Measurements from ENCODE around the gene CA10.

Gene CA10

DNA sequence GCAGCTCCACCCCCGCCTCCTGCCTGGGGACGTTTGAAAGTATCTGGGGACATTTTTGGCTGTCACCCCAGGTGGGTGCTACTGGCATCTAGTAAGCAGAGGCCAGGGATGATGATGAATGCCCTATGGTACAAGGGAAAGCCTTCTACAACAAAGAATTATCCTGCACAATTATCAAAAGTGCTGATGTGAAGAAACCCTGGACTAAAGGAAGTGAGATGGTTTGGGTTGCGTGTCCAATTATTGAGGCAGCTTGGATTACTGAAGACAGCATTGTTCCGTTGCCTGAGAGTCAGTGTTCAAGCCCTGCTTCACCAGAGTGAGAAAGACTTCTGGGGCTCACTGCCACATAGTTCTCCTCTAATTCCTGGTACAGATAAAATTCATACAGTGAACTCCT is 343.4 kb downstream of the CA10 start:
- DNase-seq (ENCODE audit: low spot score), result no peak

DNA sequence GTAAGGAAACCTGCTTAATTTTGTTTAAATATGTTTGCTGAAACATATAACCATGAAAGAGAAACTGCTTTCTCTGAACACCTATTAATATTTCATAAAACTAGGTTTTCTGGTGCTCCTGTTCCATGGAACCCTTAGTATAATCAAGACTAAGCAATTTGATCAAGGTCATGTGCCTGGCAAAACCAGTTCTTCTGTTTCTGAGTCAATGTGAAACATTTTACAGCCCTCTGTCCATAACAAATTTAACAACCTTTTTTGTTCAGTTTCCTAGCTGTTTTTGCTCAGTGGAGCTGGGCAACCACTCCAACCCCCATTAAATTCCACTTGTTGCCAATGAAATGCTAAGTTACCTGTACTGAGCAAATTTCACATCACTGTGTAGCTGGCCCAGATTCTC is 344.0 kb downstream of the CA10 start:
- no peak for DNase-seq (ENCODE audit: low spot score)

DNA sequence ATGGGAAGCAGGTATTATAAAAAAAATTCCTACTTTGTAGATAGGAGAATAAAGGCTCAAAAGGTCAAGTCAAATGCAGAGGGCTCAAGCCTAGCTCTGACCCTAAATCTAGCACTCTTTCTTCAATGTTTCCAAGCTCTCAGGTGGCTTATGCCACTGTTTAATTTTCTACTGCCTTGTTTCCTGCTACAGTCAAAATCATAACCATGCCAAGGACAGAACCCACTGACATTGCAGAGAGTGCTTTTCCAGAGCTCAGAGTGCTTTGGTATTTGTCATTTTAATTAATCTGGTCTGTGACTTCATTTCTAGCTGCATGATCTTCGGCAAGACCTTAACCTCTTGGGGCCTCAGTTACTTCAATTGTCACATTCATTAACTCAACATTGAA is 344.7 kb downstream of the CA10 start:
- DNase-seq (ENCODE audit: low spot score), result no peak

DNA sequence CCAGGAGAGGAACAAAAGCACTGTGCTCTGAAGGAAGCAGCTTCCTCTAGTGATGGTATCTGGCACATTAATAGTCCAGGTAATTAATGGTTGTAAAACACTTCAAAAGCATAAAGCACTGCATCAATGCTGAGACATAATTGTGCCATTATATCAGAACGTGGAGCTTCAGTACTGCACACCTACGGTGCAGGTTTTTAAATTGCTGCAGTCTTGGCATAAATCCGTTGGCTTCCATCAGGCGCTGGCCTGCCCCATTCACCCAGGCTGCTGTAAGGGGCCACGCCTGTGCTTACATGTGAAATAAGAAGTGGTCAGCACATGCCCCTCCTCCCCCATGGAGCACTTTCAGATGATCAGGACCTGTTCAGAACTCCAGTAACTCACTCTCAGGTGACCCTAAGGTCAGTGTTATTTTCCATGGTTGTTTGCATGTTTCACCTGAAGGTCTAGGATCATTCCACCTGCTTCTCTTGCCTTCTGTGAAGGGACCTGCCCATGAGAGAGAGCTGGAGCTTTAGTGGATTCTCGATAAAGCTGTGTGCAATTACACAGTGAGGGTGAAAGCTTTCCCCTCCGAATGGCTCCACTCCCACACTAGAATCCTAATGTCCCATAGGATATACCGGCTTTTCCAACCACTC is 345.3 kb downstream of the CA10 start:
- no peak for DNase-seq (ENCODE audit: low spot score)

- no peak for DNase-seq (ENCODE audit: low spot score)
Measured at GRCh38 chr17:51807460-51807859, 351.1 kb downstream of the CA10 start.

- DNase-seq (ENCODE audit: low spot score), result no peak
Measured at GRCh38 chr17:51805765-51806164, 352.7 kb downstream of the CA10 start.

GRCh38 chr17:51805185-51805584 is 353.3 kb downstream of the CA10 start:
- no peak for DNase-seq (ENCODE audit: low spot score)

DNA sequence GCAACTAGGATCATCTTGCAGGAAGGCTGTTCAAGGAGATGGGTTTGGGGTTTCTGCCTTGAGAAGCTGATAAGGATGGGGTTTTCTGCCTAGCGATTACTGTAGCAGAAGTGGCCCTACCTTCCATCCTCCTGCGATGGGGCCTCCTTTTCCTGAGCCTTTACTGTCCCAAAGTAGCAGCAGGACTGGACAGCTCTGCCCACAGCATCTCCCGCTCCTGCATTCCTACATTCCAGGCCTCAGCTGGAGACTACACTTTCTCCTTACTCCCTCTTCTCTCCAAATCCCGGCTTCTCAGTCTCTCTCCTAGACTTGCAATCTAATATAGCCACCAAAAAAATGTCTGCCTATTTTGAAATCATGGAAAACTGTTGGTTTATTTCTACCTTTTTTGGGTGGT is 355.4 kb downstream of the CA10 start:
- no peak for DNase-seq (ENCODE audit: low spot score)

GRCh38 chr17:51802544-51802943 is 356.0 kb downstream of the CA10 start:
- DNase-seq (ENCODE audit: low spot score), result no peak

DNA sequence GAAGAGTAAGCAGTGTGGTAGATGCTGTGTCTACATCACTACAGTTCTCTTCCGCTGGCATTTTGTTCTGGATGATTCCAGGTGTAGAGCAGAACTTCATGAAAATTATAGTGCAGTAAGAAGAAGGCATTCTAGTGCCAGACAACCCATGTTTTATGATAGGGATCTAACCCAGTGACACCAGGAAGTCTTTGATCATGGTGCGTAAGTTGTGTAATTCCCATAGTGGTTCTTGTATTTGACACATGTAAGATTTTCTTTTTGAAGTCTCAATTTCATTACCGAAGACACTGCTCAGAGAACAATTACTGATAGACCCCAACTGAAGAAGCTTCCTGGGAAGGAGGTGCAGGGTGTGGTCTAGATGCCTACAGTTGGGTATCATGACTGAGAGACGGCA is 356.9 kb downstream of the CA10 start:
- DNase-seq (ENCODE audit: low spot score), result no peak

DNA sequence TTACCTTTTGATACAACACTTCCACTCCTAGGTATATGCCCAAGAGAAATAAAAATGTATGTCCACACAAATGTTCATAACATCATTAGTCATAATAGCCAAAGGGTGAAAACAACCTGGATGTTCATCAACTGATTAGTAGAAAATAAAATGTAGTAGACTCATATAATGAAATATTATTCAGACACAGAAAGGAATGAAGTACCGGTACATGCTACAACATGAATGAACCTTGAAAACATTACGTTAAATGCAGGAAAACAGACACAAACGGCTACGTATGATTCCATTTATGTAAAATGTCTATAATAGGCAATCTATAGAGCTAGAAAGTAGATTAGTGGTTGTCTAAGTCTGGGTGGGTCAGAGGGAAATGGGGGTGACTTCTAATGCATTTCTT is 358.5 kb downstream of the CA10 start:
- DNase-seq (ENCODE audit: low spot score), result no peak

GRCh38 chr17:51799240-51799639 is 359.3 kb downstream of the CA10 start:
- DNase-seq (ENCODE audit: low spot score), result no peak

GRCh38 chr17:51797150-51797549 is 361.4 kb downstream of the CA10 start:
- no peak for DNase-seq (ENCODE audit: low spot score)

- DNase-seq (ENCODE audit: low spot score), result no peak
Measured at GRCh38 chr17:51796026-51796425, 362.5 kb downstream of the CA10 start.

GRCh38 chr17:51795401-51795800 is 363.1 kb downstream of the CA10 start:
- no peak for DNase-seq (ENCODE audit: low spot score)

DNA sequence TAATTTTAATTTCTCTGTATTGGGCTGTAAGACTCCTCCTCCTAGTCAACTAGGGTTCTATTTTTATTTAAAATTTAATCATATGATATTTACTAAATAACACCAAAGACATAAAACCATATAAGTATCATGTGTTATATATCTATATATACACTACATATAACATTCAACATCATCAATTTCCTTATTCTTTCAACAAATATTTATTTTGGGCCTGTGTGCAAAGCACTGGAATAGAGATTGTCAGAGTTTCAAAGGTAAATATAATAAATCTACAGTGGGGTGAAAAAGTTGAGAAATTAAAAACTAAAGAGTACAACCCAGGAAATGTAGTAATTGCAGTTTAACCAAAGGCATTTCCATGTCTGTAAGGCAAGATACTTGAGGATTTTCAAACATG is 364.0 kb downstream of the CA10 start:
- no peak for DNase-seq (ENCODE audit: low spot score)

GRCh38 chr17:51793686-51794085 is 364.8 kb downstream of the CA10 start:
- no peak for DNase-seq (ENCODE audit: low spot score)

DNA sequence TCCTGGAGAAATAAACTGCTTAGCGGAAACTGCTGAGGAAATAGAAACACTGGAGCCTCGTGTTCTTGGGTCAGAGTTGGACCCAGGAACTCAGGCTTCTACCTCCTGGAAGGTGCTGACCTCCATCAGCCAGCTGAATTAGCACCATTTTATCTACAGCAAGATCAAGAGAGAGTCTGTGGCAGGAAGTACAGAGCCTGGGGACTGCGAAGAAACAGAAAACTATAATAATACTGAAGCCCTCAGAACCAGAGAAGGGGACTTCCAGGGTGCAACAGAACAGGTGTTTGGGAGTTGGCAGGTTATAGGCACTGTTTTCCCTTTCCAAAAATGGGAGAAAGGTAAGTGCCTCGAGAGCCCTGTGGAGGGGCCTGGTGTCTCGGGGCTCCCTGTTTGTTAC is 379.7 kb downstream of the CA10 start:
- DNase-seq (ENCODE audit: low spot score), result no peak

DNA sequence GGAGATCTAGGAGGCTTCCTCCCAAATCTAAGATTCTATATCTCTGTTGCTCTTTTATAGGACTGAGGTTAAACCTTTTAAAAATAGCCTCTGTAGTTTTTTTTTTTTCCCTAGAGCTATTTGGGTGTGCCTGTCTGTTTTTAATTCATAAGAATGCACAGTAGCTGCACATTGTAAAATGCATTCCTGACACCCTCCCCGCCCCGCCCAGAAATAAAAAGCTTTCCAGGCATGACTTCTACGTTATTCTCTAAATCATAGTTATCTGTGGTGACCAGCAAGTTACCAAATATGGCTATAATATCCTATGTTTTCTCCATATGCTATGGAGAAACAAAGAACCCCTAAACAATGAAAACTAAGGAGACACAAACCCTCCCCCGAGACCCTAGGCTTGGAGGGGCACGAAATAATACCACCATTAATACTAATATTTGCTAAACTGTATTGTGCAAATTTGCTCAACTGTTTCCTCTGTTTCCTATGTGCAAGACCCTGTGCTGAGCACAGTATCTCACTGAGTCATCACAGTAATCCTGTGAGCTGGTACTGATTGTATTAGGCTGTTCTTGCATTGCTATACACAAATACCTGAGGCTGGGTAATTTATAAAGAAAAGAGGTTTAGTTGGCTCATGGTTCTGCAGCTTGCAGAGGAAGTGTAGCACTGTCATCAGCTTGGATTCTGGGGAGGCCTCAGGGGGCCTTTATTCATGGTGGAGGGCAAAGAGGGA is 388.3 kb downstream of the CA10 start:
- DNase-seq (ENCODE audit: low spot score), result no peak

DNA sequence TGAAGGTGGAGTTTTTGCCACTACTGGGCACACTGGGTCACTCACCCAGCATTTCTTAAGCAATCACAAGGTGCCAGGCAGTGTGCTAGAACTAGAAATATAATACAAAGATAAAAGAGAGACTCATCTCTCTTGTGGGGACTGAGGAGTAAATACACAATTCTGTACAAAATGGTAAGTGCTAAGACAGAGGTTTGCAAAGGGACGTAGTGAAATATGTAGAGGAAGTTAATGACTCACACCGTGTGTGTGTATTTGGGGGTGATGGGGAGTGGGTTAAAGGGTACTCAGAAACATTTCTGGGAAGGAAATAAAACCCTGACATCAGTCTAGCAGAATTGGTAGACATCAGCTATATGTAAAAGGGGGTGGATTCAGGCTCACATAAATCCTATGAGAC is 389.3 kb downstream of the CA10 start:
- no peak for DNase-seq (ENCODE audit: low spot score)

GRCh38 chr17:51768706-51769105 is 389.8 kb downstream of the CA10 start:
- no peak for DNase-seq (ENCODE audit: low spot score)

DNA sequence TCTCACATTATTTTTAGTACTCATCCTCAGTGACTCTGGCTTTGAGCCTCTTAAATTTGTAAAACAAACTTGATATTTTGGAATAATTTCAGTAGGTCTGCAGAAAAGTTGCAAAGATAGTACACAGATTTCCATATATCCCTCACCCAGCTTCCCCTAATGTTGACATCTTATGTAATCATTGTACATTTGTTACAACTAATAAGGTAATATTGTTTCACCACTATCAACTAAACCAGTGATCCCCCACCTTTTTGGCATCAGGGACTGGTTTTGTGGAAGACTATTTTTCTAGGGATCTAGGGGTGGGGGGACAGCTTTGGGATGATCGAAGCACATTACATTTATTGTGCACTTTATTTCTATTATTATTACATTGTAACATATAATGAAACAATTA is 391.2 kb downstream of the CA10 start:
- DNase-seq (ENCODE audit: low spot score), result no peak

DNA sequence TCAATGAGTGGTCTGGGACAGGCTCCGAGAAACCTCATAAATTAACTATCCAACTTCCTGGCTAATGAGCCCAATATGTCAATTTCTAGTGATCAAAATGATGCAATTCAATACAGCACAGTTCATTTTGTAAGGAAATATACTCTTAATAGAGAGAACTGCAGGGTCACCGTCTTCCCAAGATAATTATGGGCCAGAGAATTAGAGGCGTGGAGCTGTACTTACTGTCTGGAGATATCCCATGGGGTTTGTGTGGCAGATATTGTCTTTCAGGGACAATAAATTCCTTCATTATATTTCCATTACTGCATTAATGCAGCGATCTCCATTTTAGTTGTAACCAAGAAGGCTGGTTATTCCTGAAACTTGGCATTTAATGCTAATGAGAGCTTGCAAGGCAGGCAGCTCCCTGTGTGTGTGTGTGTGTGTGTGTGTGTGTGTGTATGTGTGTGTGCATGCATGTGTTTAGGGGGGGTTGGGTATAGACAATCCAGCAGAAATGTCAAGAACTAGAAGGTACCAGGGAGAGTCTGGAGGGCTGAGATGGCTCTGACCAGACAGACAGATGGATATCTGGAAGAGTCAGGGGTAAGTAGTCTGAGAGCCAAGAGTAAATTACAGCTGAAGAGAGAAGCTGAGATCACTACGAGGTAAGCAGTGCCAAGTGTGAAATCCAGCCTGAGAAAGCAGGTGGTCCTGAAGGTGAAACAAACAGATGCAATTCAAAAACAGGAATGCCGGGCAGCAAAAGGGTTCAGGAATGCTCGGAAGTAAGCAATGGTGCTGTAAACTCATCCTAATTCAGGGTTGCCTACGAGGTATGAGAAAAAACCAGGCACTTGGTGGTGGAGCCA is 393.0 kb downstream of the CA10 start:
- DNase-seq (ENCODE audit: low spot score), result no peak

Data from AG08395 (cell line).